Measurements from ENCODE around the gene TBC1D22B.

GRCh38 chr6:37353761-37354525 lies 96.4 kb downstream of the TBC1D22B start, which contains the start of gene RNF8:
- TF ChIP-seq CTCF (IDR thresholded peaks at IDR 0.05) = no peak
- TF ChIP-seq POLR2A (IDR thresholded peaks at IDR 0.05) = peak in 3 of 4 donors; percentile 47 to 69 (median 49)
